ENCODE measurements around the gene SNX18.

DNA sequence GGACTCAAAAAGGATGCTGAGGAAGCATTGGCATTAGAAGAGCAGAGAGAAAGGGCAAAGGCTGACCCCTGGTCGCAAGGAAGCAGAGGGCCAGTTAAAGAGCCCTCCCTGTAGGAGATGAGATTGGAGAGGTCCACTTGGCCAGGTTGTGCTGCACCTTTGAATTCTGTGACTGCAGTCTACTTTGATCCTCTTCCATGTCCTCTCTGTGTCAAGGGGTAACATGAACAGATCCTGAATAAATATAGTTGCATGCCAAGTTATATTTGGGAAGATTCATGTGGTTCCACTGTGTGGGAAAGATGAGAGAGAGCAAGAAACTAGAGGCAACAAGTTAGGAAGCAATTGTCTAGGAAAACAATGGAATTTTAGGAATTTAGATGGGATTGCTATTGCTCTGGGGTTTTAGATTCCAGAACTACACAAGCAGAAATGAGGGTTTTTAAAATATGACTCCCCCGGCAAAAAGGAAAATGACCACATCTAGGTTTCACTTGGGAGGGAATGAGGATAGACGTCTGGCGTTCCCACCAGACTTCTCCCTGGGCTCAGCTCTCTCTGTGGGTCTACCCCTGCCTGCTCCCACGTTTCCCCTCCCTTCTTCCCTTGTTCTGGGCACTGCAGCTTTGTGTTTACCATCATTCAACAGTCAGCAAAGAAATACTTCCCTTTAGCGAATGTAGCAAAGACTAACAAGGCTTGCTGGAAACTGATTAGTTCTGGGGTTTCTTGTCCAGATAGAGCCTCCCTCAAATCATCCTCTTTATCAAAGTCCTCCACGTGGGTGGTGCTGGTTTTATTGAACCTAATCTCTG, 63.6 kb downstream of the SNX18 start:
- no peak for TF ChIP-seq CTCF (IDR thresholded peaks at IDR 0.05)
- no peak for TF ChIP-seq BCL3 (IDR thresholded peaks at IDR 0.05)
- TF ChIP-seq SMC3 (IDR thresholded peaks at IDR 0.05), result no peak
- TF ChIP-seq, protein P1, sequence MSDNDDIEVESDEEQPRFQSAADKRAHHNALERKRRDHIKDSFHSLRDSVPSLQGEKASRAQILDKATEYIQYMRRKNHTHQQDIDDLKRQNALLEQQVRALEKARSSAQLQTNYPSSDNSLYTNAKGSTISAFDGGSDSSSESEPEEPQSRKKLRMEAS (IDR thresholded peaks at IDR 0.05), result no peak
- no peak for TF ChIP-seq RAD21 (conservative IDR thresholded peaks at IDR 0.05 in 1 of 2, IDR thresholded peaks at IDR 0.05 in 1 of 2)
- no peak for TF ChIP-seq CEBPB (IDR thresholded peaks at IDR 0.05)
- no peak for TF ChIP-seq HOXA7 (CRISPR knock-in tag; IDR thresholded peaks at IDR 0.05)
- TF ChIP-seq RNF2 (IDR thresholded peaks at IDR 0.05; ENCODE audit: borderline replicate concordance, low read depth), result no peak
- TF ChIP-seq USF2 (IDR thresholded peaks at IDR 0.05), result no peak
- TF ChIP-seq EP300 (IDR thresholded peaks at IDR 0.05), result no peak
- TF ChIP-seq ELK1 (IDR thresholded peaks at IDR 0.05; ENCODE audit: low read depth, low read length), result no peak
- TF ChIP-seq POLR2A (IDR thresholded peaks at IDR 0.05; ENCODE audit: low read length), result no peak

Measured in A549 (cell line).